Astrocyte of the spinal cord (primary cell): ENCODE results near the gene CYB561A3.

Experiments used
- DNase-seq: peaks from one replicate; pipeline ENCODE4 v3.0.0; 2011; ENCODE audit warnings: low read depth, low spot score
- H3K4me3 ChIP-seq: 2 replicates; pipeline ENCODE4 v1.5.1; 2011; ENCODE audit warnings: low read depth, mild to moderate bottlenecking, low read length, moderate library complexity
- in situ Hi-C: cut with HindIII; loops from 2 replicates; pipeline ENCODE4 v1.10.0; 2017; ENCODE audit warnings: low sequenced_read_pairs
- TF ChIP-seq, protein P1 (sequence below): IDR thresholded peaks from 2 replicates; pipeline ENCODE4 v1.5.1; 2012; ENCODE audit warnings: low read depth, mild to moderate bottlenecking, low read length, inconsistent platforms

CYB561A3 gene

GRCh38 chr11:61347916-61348461 is 13.7 kb downstream of the CYB561A3 start:
- in situ Hi-C loops: no loop called here
- H3K4me3 ChIP-seq: no peak overlapping the region
- DNase-seq: peak; percentile 23
- TF ChIP-seq, protein P1, sequence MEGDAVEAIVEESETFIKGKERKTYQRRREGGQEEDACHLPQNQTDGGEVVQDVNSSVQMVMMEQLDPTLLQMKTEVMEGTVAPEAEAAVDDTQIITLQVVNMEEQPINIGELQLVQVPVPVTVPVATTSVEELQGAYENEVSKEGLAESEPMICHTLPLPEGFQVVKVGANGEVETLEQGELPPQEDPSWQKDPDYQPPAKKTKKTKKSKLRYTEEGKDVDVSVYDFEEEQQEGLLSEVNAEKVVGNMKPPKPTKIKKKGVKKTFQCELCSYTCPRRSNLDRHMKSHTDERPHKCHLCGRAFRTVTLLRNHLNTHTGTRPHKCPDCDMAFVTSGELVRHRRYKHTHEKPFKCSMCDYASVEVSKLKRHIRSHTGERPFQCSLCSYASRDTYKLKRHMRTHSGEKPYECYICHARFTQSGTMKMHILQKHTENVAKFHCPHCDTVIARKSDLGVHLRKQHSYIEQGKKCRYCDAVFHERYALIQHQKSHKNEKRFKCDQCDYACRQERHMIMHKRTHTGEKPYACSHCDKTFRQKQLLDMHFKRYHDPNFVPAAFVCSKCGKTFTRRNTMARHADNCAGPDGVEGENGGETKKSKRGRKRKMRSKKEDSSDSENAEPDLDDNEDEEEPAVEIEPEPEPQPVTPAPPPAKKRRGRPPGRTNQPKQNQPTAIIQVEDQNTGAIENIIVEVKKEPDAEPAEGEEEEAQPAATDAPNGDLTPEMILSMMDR: no peak

DNA sequence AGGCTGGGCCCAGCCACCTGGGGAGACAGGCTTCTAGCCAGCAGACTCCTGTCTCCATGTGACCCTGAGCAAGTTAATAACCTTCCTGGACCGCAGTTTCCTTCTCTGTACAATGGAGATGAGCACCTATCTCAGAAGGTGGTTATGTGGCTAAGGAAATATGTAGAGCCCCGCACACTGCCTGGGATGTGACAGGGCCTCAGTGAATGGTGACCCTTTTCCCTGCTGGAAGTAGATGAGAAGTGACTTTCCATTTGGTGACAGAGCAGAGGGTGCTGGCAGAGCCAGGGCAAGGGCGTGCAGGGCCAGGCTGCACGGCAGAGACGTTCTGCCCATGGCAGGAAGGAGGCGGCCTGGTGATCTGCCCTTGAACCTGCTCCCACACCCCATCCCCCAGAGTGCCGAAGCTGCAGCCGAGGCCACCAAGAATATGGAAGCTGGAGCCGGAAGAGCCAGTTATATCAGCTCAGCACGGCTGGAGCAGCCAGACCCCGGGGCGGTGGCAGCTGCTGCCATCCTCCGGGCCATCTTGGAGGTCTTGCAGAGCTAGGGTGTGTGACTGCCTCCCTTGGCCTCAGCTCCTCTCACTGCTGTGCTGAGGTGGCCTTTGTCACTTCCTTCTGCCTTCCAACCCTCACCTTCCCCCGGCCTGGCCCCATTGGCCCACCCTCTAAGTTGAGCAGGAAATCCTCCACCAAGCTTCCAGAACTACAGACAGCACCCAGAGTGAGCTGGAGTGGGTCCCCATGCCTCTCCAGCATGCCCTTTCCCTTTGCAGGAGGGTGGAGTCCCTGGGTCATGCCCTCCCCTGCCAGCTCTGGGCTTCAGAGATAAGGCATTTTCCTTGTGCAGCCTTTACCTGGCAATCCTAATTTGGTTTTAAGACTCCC is 15.5 kb downstream of the CYB561A3 start:
- no peak overlapping the region for H3K4me3 ChIP-seq
- in situ Hi-C loops: no loop called here
- no peak for DNase-seq
- TF ChIP-seq, protein P1: no peak

DNA sequence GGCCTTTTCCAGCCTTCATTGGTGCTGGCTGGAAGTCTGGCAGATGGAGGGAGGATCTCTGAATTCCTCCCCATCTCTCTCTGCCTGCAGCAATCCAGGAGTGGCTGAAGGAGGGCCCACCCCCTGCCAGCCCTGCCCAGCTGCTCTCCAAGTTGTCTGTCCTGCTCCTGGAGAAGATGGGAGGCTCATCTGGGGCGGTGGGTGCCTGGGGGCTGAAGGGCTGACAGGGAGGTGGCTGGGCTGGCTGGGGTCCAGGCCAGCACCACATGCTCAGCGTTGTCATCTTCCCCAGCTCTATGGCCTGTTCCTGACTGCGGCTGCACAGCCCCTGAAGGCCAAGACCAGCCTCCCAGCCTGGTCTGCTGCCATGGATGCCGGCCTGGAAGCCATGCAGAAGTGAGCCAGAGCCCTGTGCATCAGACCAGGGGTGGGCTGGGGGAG is 16.5 kb downstream of the CYB561A3 start:
- no peak overlapping the region for H3K4me3 ChIP-seq
- TF ChIP-seq, protein P1: no peak
- in situ Hi-C loops: no loop called here
- no peak for DNase-seq

DNA sequence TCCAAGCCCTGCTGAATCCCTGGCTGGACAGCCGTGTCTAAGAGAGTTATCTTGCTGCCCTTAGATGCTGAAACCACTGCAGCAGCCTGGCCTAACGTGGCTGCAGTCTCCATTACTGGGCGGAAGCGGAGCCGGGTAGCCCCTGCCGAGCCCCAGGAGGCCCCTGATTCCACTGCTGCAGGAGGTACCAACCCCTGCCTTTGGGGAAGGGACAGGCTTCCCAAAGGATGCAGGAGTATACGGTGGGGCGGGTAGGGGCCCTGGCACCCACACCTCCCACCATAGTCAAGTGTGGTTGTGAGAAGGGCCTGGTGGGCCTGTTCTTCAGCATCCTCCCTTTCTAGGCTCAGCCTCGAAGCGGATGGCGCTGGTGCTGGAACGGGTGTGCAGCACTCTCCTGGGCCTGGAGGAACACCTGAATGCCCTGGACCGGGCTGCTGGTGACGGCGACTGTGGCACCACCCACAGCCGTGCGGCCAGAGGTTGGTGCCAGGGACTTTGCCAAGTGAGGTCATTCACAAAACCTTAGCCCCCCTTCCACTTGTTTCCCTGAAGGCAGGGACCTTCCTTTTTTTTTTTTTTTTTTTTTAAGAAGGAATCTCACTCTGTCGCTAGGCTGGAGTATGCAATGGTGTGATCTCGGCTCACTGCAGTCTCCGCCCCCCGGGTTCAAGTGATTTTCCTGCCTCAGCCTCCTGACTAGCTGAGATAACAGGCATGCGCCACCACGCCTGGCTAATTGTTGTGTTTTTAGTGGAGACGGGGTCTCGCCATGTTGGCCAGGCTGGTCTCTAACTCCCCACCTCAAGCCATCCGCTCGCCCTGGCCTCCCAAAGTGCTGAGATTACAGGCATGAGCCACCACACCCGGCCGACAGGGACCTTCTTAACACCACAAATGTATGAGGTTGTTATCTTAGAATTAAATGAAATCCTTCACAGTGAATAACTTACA is 17.6 kb downstream of the CYB561A3 start:
- in situ Hi-C loops: no loop called here
- DNase-seq: no peak
- TF ChIP-seq, protein P1: no peak
- H3K4me3 ChIP-seq: no peak overlapping the region

GRCh38 chr11:61342207-61342803 is 19.4 kb downstream of the CYB561A3 start:
- TF ChIP-seq, protein P1: no peak
- in situ Hi-C loops: no loop called here
- H3K4me3 ChIP-seq: no peak overlapping the region
- DNase-seq: no peak

DNA sequence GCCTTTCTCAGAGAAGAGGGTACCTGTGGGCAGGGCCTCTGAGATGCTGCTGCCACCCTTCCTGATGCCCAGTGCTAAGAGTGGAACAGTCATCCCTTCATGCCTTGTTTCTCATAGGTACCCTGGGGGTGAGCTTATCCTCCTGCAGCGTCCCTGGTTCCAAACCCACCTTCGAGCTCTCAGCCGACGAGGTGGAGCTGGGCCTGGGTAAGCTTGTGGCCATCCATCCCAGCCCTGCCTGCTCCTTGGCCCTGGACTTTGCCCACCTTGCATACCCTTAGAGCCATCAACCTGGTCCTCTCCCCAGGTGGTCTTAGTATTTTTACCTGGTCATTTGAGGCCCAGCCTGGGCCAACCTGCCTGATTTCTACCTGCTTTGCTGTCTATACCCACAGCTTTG is 20.0 kb downstream of the CYB561A3 start:
- TF ChIP-seq, protein P1: no peak
- in situ Hi-C loops: no loop called here
- no peak for DNase-seq
- no peak overlapping the region for H3K4me3 ChIP-seq
